H1 (cell line): ENCODE results near the gene CYP17A1. TPM values are rescaled to one million over a fixed set of nuclear protein-coding genes. Genes with fewer than 3 reads are reported as not detected.

Experiments used
- CTBP2 ChIP-seq: IDR thresholded peaks from 2 replicates; pipeline ENCODE4 v1.7.0; 2011; ENCODE audit warnings: borderline replicate concordance, mild to moderate bottlenecking, moderate library complexity, mixed read lengths, low read length; ENCODE audit not compliant: insufficient read depth, insufficient read length
- CTCF ChIP-seq, 3 experiments: IDR thresholded peaks; 1 replicate in 2 of 3; 2 replicates in 1 of 3; pipeline versions ENCODE4 v1.5.1 to v1.6.1; 2011; ENCODE audit warnings: low read length in 3 of 3, mild to moderate bottlenecking in 3 of 3, inconsistent platforms in 2 of 3, low read depth in 1 of 3, moderate library complexity in 1 of 3; ENCODE audit not compliant: insufficient read depth in 1 of 3; ENCODE audit errors: control extremely low read depth in 1 of 3
- KDM5A ChIP-seq: fragments of 200-600 bp; IDR thresholded peaks from 2 replicates; pipeline ENCODE4 v1.7.1; 2012; ENCODE audit warnings: mild to moderate bottlenecking, low read length, inconsistent platforms, mixed read lengths
- MAFK ChIP-seq: IDR thresholded peaks from 2 replicates; pipeline ENCODE4 v1.6.1; 2012; ENCODE audit warnings: low read depth, mild to moderate bottlenecking, improper control_type of control experiment, low read length
- RNF2 ChIP-seq: fragments of 200-900, 300-1000 bp; sonication (generic); IDR thresholded peaks from 2 replicates; pipeline ENCODE4 v1.7.1; 2016; ENCODE audit warnings: borderline replicate concordance, low read depth, mild to moderate bottlenecking, antibody characterized with exemption, low read length; ENCODE audit not compliant: poor library complexity, severe bottlenecking; ENCODE audit errors: missing control alignments
- polyA plus RNA-seq, 7 experiments: library from polyadenylated mRNA; depleted of rRNA in 3 of 7; stranded (reverse) in 5 of 7; unstranded in 2 of 7; fragments of >200 nt in 5 of 7; fragments of 200-250 nt in 2 of 7; gene quantifications; 1 replicate in 5 of 7; 2 replicates in 1 of 7; 4 replicates in 1 of 7; pipeline versions ENCODE4 v1.2.1 to v1.2.3, GENCODE V29; 2011 to 2013; ENCODE audit warnings: missing spikeins in 2 of 7, mixed read lengths in 2 of 7
- total RNA-seq: library from RNA; stranded (reverse); fragmentation: NEBNext Ultra II Directional; extraction: Animal tissue kit (Norgen Biotek cat#: 25700); gene quantifications from 2 replicates; pipeline ENCODE4 v1.2.1, GENCODE V29; 2021

Gene CYP17A1
- total and polyA plus RNA-seq, 2 of the 8 experiments (the other 6 are each of a cell fraction or from before 2014, with no cell fraction given), result not detected

GRCh38 chr10:102782673-102783551 is 54.3 kb downstream of the CYP17A1 start (continued):
- TF ChIP-seq RNF2 (no peak), CTBP2 (no peak), KDM5A (no peak), MAFK (no peak), CTCF (IDR thresholded peaks at IDR 0.05; ENCODE audit: control extremely low read depth in 1 of 3, insufficient read depth in 1 of 3, low read depth in 1 of 3, low read length in 3 of 3) (no peak)
